HTERT RPE-1 (cell line): Measurements from ENCODE around the gene THRB.

Source experiments
- in situ Hi-C: fragments of 300-500 bp; cut with MboI; formaldehyde crosslinking; loops from 4 replicates; pipeline ENCODE4 v1.14.3; 2020; ENCODE audit warnings: low sequenced_read_pairs

Gene THRB

DNA sequence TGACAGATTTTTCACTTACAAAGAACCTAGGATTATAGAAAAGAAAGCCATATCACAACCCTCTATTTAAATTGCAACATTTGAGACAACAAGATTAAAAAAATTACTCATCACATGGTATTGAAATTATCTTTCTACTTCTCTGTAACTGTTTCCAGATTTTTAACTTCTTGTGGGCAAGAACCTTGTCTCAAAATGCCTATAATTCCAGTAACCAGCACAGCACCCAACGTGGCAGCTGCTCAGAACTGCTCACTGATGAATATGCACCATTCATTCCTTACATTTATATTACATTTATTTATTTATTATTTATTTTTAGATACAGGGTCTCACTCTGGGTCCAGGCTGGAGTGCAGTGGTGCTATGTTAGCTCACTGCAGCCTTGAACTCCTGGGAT, 216.1 kb downstream of the THRB start:
- in situ Hi-C loops, result no loop called here

DNA sequence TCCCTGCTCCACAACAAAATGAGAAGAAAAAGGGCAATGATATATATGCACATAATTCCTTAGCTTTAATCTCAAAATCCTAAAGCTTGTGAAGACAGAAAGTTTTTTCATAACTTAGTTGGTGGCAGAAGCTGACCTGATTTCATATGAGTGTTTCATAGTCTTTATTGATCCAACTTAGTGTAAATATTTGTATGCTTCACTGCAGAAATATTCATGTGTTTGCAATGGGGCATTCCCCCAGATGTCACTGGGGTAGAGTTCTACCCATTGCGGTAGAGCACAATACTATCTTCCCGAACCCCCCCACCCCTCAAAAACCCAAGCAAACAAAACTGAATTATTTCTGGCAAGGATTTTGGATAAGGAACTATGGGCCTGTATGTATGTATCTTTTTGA, 221.2 kb downstream of the THRB start:
- in situ Hi-C loops, result no loop called here

GRCh38 chr3:24272875-24273274, 221.8 kb downstream of the THRB start:
- in situ Hi-C loops, result no loop called here

DNA sequence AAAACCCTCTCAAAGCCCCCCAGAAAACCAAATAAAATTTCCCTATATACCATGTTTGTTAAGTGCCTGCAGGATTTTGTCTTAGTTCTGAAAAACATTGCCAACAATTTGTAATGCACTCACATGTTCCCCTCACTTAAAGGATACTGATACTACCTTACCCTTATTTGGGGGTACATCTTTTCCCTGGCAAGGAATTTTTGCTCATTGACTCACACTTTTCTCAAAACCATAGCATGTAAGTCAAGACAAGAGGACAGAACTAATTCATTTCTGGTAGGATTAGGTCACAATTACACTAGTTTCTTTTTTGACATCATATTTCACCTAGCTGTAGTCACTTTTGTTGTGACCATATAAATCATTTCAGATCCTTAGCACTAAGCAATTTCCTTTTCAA, 222.2 kb downstream of the THRB start:
- in situ Hi-C loops, result no loop called here

GRCh38 chr3:24271228-24271627, 223.4 kb downstream of the THRB start:
- in situ Hi-C loops, result no loop called here

GRCh38 chr3:24270744-24271143, 223.9 kb downstream of the THRB start:
- in situ Hi-C loops, result no loop called here

GRCh38 chr3:24270204-24270691, 224.4 kb downstream of the THRB start:
- in situ Hi-C loops, result no loop called here

DNA sequence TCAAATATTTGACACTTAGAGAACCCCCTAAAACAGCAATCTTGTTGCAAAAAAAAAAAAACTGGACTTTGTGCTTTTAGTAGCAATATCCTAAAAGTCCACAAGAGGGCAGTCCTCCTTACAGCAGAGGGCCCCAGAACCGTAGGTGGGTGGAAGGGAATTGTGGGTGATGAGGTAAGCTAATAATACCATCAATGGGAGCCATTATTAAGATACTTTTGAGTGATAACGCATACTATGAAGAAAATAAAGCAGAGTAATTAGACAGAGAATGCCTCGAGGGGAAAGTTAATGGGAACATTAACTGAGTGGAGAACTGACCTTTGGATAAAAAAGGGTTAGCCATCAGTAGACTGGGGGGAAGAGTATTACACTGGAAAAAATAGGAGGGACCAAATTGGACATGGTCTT, 229.9 kb downstream of the THRB start:
- in situ Hi-C loops, result no loop called here

GRCh38 chr3:24264011-24264410, 230.6 kb downstream of the THRB start:
- in situ Hi-C loops, result no loop called here

DNA sequence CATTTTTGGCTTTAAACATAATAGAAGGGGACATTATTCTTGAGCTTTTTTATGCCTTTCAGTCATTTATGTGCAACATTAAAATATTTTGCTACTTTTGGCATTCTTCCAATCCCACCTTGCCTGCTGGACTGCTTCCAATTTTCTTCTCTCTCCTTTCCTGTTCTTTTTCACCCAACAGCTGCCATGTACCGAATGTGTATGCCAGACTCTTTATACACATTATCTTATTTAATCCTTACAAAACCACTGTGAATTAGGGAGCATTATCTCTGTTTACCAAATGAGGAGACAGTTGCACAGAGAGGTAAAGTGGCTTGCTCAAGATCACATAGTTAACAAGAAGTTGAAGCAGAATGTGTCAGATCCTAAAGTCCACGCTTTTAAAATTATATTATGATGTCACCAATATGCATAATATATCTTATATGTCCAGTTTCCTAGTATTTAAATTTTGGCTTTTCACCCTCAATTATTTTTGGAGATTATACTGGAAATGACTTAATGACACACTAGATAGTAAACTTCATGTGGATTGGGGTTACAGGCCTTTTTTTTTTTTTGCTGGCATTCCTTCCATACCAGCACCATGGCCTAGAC, 231.5 kb downstream of the THRB start:
- in situ Hi-C loops, result no loop called here

GRCh38 chr3:24261521-24261920, 233.1 kb downstream of the THRB start:
- in situ Hi-C loops, result no loop called here

DNA sequence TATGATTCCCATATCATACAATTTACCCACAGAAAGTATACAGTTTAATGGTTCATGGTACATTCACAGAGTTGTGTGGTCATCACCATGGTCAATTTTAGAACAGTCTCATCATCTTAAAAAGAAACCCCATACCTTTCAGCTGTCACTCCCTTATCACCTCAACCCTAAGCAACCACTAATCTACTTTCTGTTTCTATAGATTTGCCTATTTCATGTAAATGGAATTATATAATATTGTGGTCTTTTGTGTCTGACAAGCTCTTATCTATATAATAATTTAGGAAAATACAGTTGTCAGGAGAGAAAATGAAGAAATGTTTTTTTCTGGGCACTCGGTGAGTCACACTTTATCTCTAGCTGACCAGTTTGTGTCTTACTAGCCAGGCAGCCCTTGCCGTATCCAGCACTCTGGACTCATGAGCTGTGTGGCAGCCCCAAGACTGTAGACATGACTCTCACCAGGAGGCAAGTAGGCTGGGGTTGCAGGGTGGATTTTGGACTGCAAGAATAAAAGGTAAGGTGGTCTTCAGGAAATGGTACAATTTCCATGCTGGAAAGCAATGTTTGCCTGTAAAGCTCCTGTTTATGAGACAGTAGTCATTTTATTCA, 234.6 kb downstream of the THRB start:
- in situ Hi-C loops, result no loop called here

- in situ Hi-C loops, result no loop called here
These were observed 235.7 kb downstream of the THRB start for GRCh38 chr3:24258727-24259600.

- in situ Hi-C loops, result no loop called here
These were observed 236.4 kb downstream of the THRB start for GRCh38 chr3:24258260-24258659.

GRCh38 chr3:24255414-24255813, 239.2 kb downstream of the THRB start:
- in situ Hi-C loops, result no loop called here

DNA sequence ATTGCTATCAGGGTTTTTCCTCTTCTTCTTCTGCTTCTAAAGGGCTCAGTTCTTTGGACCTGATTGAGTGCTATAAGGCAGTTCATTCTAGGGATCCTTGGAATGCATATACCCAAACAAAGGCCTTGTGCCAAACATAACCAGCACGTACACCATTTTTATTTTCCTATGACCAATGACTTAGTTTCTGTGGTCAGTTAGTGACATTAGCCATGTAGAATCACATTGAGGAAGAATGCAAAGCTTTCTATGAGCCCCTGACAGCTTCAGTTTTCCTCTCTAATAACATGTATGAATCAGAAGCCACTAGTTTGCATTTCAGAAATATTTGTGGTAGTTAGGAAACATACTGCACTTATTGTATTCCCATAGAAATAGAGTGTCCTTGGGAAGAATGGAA, 240.0 kb downstream of the THRB start:
- in situ Hi-C loops, result no loop called here

- in situ Hi-C loops, result no loop called here
These were observed 241.3 kb downstream of the THRB start for GRCh38 chr3:24253336-24253735.

DNA sequence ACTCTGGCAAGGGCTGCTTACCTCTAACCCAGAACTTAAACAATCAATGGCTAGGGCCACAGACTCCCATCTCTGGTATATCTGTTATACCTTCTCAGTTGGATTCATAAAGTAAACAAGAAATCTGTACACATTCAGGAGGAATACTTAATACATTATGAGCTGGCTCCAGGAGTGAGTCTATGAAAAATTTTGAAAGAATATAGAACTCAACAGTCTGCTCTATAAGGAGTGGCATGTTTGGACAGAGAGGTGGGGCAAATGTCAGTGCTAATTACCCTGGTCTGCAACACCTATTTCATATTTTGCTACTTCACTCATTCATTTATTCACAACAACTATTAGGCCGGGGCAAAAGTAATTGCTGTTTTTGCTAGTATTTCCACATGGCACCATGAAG, 245.1 kb downstream of the THRB start:
- in situ Hi-C loops, result no loop called here

GRCh38 chr3:24245056-24245455, 249.6 kb downstream of the THRB start:
- in situ Hi-C loops, result no loop called here

DNA sequence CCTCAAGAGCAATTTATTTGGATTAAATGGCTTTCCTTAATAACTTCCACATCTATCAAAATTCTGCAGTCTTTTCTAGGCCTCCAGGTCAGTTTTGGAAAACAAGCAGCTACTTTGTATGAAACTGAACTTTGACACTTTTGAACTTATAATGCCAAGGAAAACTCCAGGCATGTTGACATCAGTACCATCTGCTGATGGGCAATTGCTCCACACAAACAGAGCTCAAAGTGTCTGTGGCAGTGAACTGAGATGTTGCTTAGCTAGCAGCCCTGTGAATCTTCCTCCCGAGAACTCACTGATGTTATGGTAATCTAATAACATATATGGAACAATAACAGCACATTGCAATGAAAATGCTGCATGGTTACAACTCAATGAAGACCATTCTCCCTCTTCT, 250.2 kb downstream of the THRB start:
- in situ Hi-C loops, result no loop called here

DNA sequence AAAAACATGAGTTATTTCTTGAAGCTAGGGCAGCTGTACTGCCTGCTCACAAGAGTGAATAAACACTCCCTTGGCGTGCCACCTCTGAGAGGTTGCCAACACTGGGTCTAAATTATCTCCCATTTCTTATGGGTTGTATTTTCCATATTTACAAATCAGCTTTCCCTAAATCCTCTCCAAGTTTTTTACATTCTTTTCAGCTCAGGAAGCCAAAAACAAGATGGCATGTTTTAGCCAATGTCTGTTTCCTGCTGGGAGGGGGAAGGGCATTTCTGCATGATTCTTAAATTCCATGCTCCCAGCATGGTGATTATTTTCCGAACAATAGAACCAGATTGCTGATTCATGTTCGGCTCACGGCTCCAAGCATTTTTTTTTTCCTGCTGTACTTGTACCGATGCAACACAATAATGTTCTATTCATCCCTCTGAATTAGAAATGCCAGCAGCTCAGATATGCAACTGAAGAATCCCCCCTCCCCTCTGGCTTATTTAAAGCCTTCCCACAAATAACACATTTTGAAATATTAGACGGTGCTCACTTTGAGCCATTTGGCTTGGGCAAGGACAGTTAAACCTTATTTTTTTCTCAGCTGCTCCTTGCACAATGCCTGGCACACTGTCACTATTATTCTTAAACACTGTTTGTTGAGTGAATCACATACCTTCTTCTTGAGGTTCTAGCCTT, 252.5 kb downstream of the THRB start:
- in situ Hi-C loops, result no loop called here
